ENCODE measurements around the gene BRF1.

GRCh38 chr14:105178069-105178867 lies 122.5 kb downstream of the BRF1 start:
- peak; percentile 46; the same call in 1 of the 2 replicates for TF ChIP-seq CTCF (conservative IDR thresholded peaks at IDR 0.05; ENCODE audit: low read length)
- TF ChIP-seq EZH2phosphoT487 (IDR thresholded peaks at IDR 0.05; ENCODE audit: borderline replicate concordance, low read depth, low read length) = no peak

Data from OCI-LY7 (cell line).